ENCODE data around the gene SYNDIG1L. TPM values are rescaled to one million over a fixed set of nuclear protein-coding genes. Genes with fewer than 3 reads are reported as not detected.
"Not testable (repeated sequence)": the region's sequence is repeated elsewhere in the genome, so short reads cannot be mapped to it uniquely, and the experiment has no call there.

SYNDIG1L gene
- polyA plus RNA-seq, 3 donors, result 0.23 to 0.31 (median 0.30) TPM

DNA sequence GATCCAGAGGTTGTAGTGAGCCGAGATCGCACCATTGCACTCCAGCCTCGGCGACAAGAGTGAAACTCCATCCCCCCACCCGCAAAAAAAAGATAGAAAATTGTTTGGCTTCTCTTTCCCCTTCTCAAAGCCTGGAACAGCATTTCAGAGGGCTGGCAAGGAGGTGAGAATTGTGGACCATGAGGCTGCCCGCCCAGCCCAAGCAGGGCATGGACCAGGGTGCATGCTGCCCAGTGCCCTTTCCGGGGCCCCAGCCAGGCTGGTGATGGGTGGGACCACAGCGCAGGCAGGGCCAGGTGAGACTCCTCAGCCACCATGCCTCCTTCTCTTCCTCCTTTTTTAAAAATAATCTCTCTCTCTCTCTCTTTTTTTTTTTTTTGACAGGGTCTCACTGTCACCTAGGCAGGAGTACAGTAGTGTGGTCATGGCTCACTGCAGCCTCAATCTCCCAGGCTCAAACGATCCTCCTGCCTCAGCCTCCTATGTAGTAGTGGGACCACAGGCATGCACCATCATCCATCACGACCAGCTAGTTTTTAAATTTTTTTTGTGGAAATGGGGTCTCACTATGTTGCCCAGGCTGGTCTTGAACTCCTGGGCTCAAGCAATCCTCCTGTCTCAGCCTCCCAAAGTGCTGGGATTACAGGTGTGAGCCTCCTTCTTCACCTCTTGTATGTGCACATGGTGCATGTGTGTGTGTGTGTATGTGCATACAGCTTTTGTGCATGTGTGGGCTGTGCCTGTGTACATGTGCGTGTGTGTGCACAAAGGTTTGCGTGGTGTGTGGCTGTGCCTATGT, 22.2 kb downstream of the SYNDIG1L start:
- DNase-seq, result no peak

DNA sequence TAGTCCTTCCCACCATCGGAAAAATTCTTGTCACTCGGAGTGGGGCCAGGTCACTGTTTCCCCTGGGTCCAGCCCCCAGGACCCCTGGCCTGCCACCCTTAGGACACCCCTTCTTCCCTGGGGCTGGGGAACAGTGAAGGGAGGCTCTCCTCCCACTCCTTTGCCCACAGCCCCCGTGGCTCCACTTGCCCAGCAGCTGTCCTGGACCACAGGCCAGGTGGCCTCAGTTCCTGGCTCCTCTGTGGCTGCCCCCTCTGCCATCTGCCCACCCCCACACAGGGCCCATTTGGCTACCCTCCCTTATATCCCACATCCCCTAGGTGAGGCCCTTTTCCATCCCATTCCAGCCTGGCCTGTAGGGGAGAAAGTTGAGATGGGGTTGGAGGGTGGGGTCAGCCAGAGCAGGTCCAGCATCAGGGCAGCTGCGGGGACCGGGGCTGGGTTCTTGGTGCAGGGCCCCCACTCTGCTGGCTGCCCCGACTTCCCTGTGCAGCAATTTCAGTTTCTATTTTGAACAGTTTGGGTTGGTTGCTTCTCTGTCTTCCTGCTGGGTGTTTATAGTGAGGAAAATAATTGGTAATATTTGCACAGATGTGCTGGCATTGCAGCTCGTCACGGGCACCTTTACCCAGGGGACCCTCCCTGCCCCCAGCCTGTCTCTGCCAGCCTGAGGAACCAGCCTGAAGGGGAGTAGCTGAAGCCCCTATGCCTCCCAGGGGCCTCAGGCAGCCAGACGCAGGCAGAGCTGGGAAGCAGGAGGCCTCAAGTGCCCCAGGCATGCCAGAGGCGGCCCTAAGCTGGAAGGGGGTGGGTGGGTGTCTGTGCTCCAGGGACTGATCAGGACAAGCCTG, 23.4 kb downstream of the SYNDIG1L start:
- no peak for DNase-seq

DNA sequence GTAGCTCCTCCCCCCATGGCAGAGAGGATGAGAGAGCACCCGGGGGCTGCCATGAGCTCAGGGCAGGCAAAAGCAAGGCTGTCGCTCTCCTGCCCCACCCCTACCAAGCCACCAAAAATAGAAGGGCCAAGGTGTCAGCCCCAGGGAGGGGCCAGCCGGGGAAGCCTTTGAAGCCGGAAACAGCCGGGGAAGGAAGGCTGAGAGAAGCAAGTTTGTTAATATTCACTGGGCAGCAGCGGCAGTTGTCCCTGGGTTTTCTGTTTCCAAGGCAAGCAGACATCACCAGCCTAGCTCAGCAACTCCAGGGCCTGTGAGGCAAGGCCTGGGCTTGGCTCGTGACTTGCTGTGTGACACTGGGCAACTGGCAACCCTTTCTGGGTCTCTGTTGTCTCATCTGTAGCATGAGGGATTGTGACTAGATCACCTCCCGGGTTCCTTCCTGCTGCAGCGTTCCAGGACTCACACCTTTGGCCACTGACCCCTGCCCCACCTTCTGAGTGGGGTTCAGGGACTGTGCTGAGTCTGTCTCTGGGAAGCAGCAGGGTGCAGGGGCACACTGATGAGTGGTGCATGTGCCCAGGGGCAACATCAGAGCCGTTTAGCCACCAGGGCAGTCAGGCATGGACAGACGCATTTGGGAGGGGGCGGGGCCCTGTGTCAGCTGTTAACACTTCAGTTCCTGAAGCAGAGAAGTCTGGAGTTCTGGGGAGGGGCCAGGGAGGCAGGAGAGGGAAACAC, 24.3 kb downstream of the SYNDIG1L start:
- peak; percentile 49 for DNase-seq

DNA sequence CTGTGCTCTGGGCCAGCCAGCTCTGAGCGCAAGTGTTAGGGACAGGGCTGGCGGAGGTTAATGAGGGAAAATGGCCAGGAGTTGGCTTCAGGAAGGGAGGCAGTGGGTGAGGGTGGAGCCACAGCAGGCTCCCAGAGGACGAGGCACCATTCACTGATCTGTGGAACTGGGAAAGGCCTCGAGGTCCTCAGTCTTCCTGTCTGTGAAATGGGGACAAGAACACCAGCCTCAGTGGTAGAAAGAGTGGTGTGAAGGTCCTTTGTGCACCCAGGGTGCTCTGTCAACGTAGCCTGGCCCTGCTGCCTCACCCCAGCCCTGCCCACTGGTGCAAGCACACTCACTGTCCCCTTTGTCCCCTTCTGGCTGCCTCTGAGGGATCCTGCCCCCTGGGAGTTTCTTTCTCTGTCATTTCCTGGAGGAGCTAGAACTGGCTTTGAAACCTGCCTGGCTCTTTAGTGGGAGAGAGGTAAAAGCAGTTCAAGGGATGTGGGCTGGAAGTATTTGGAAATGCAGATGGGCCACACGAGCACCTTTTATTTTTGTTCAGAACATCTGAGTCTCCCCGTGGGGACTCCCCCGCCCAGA, 25.0 kb downstream of the SYNDIG1L start:
- DNase-seq, result no peak

DNA sequence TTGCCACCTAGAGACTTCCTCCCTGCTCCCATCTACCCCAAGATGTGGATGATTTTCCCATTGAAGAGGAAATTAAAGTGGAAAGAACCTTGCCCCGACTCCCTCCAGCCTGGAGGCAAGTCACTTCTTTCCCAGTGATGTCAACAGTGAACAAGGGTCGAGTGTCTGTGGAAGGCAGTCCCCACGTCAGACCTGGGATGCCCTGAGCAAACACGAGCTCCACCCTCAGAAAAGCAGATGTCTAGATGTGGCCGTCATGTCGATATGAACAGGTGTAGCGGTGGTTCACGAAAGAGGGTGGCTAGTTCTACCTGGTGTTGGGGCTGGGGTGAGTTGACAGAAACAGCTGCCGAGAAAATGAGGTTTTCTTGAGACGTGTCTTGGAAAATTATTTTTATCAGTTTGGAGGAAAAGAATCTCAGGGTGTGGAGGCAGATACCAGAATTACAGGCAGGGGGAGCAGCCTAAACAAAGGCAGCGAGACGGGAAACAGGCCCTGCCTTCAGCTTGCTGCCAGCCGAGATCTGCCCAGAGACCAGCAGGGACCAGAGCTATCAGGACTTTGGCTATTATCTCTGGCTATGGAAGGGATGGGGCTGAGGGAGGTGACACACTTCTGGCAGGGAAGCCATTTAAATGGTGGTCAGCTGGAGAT, 25.9 kb downstream of the SYNDIG1L start:
- no peak for DNase-seq

DNA sequence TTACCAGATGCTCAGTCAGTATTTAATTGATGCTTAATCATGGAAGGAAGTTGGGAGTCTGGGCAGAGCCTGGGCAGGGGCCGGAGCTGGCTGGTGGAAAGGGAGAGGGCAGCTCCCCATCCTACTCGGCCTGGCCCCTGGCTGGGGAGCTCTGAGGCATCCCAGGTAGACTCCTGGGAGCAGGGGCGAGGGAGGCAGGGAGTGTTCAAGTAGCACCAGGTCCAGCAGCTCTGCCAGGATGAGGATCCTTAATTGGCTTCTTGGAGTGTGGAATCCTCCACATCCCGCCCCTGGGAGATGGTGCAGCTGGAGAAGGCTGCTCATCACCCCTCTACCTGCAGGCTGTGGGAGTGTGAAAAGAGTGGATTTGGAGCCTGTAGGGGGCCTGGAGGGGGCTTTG, 30.9 kb downstream of the SYNDIG1L start:
- DNase-seq, result no peak

DNA sequence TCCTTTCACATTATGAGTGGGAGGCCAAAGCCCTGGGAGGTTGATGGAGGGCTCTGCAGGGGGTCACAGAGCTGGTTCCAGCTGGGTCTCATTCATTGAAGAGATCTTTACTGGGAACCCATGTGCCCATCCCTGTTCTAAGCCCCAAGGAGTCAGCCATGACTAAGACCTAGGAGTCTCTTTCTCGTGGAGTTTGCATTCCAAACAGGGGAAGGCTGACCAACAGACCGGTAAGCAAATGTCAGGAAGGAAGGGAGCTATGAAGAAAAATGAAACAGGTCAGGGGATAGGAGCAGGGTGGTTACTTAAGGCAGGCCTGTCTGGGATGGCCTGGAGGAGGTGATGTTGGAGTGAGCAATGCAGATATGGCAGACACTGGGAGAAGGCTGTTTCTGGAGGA, 31.5 kb downstream of the SYNDIG1L start:
- DNase-seq, result no peak

DNA sequence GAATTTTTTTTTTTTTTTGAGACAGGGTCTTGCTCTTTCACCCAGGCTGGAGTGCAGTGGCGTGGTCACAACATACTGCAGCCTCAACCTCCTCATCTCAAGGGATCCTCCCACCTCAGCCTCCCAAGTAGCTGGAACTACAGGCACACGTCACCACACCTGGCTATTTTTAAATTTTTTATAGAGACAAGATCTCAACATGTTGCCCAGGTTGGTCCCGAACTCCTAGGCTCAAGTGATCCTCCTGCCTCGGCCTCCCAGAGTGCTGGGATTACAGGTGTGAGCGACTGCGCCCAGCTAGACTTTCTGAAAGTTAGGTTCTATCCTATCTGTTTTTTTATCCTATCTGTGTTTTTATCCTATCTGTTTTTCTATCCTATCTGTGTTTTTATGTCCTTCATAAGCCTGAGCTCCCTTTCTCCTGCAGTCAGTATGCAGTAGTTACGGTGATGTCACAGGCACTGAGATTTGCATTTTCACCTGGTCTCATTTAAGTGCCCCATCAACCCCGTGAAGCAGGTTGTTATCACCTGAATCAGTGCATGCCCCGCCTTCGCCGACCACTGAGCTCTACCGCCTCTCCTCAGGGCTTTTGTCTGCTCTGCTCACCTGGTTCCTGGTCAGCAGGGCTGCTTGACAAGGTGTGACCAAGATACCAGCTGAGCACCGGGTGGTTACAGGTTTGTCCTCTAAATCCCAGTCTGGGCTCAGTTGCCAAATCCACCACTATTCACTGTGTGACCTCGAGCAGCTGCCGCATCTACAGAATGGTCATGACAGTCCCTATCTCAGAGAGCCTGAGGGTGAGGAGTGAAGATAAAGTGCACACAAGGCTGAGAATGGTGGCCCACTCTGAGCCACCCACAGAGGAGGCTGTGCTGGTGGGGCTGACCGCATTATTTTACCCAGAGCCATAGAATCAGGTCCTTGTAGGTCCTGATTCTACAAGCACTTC, 33.1 kb downstream of the SYNDIG1L start:
- DNase-seq, result no peak

DNA sequence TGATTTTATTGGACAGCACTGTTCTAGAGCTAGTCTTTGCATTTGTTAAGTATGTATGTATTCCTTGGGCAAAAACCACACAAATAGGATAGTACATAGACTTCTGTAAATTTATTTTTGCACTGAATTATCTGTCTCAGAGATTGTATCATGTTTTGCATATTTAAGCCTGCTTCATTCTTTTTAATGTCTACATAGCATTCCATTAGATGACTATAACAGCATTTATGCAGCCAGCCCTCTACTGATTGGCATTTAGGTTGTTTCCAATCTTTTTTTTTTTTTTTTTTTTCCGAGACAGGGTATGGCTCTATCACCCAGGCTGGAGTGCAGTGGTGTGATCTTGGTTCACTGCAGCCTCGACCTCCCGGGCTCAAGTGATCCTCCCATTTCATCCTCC, 34.5 kb downstream of the SYNDIG1L start:
- no peak for DNase-seq

DNA sequence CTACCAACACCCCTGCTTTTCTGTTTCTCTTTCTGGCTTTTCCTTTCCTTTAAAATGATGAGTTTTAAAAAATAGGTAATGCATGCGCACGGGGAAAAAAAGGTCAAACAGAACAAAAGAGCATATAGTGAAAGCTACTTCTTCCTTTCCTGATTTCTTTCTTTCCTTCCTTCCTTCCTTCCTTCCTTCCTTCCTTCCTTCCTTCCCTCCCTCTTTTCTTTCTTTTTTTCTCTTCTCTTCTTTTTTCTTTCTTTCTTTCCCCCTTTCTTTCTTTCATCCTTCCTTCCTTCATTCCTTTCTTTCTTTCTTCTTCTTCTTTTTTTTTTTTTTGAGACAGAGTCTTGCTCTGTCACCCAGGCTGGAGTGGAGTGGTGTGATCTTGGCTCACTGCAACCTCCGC, 35.5 kb downstream of the SYNDIG1L start:
- DNase-seq, result not testable (repeated sequence)

DNA sequence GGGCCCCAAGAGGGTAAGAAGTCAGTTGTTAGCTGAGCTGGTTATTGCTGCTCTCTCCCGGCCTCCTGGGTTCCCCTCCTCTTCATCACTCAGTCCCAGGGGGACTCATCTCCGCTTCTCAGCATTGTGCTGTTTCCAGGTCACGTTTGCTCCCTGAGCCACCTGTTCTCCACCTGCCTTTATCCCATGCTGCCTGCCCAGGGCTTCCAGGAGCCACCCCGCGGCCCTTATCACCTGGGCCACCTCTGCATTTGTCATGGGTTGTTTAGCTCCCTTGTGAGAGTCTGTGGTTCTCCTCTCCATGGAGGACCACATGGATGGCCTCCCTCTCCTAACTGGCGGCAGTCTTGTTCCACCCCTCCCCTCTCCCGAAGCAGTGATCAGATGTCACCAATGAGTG, 36.0 kb downstream of the SYNDIG1L start:
- no peak for DNase-seq

DNA sequence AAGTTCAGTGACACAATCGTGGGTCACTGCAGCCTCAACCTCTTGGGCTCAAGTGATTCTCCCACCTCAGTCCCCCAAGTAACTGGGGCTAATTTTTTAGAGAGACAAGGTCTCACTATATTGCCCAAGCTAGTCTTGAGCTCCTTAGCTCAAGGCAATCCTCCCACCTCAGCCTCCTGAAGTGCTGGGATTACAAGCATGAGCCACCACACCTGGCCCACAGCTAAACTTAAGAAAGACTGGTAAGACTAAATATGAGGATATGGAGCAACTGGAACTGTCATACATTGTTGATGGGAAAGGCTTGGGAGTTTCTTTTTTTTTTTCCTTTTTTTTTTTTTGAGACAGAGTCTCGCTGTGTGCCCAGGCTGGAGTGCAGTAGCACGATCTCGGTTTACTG, 43.8 kb downstream of the SYNDIG1L start:
- DNase-seq, result no peak

DNA sequence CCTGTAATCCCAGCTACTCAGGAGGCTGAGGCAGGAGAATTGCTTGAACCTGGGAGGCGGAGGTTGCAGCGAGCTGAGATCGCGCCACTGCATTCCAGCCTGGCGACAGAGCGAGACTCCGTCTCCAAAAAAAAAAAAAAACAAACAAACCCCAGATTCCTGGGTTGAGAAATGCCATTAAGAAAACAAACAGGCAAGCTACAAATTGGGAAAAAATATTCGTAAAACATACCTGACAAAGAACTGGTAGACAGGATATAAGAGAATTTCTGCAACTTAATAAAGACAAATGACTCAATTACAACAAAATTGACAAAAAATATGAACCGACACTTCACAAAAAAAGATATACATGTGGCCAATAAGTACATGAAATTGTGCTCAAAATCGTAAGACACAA, 44.4 kb downstream of the SYNDIG1L start:
- not testable (repeated sequence) for DNase-seq

DNA sequence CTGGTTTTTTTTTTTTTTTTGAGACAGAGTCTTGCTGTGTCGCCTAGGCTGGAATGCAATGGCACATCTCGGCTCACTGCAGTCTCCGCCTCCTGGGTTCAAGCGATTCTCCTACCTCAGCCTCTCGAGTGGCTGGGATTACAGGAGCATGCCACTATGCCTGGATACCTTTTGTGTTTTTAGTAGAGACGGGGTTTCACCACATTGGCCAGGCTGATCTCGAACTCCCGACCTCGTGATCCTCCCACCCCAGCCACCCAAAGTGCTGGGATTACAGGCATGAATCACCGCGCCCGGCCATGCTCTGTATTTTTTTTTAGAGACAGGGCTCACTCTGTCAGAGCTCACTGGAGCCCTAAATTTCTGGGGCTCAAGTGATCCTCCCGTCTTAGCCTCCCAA, 45.2 kb downstream of the SYNDIG1L start:
- DNase-seq, result no peak

DNA sequence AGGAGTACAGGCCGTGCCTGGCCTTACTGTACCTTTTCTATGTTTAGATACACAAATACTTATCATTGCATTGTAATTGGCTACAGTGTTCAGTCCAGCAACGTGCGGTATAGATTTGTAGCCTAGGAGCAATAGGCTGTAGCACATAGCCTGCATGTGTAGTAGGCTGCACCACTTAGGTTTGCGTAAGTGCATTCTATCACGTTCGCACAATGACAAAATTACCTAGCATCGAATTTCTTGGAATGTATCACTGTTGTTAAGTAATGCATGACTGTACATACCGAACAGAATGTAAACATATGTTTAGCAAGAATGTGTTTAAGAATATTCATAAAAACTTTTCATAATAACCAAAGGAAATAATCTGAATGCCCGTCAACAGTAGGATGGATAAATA, 45.8 kb downstream of the SYNDIG1L start:
- DNase-seq, result no peak

DNA sequence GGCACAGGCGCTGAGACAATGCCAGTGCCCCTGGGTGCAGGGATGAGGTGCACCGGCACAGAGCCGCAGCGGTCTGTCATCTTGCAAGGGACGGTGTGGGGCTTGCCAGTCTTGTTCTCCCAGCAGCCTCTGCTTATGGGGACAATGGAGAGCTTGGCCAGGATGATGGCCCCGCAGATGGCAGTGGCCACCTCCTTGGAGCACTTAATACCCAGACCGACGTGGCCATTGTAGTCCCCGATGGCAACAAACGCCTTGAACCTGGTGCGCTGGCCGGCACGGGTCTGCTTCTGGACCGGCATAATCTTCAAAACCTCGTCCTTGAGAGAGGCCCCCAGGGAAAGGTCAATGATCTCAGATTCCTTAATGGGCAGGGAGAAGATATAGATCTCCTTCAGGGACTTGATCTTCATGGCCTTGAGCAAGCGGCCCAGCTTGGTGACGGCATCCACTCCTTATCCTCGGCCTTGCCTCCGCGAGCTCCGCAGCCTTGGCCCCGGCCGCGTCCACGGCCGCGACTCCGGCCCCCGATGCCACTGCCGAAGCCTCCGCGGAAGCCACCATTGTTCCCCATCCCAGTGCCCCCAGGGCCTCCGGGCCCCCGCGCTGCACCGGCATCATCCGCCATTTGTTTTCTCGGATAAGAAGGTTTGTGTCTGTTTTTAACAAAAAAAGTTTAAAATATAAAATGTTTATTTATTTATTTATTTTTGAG, 47.9 kb downstream of the SYNDIG1L start:
- no peak for DNase-seq

DNA sequence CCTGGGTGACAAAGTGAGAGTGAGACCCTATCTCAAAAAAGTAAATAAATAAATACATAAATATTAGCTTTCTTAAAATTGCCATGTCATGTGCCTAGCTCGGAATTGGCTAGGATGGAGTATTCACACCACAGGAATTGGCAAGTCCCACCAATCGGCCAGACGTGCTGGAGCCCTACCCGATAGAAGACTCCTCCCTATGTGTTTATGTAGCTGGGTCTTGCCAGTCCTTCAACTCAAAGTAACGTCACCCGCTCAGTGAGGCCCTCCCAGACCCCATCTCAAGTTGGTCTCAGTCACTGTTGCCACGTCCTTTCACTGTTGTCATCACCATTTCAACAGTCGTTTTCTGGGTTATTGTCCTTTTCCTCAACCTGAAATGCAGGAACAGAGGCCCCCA, 57.6 kb downstream of the SYNDIG1L start:
- no peak for DNase-seq

DNA sequence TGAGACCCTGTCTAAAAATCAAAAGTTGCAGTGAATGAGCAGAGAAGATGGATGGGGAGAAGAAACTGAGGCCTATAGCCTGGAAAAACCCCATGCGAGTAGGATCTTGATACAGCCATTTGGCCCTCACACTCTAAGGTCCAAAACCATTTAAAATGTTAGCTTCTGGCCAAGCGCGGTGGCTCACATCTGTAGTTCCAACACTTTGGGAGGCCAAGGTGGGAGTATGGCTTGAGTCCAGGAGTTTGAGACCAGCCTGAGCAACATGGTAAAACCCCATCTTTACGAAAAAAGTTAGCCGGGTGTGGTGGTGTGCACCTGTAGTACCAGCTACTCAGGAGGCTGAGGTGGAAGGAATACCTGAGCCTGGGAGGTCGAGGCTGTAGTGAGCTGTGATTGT, 58.0 kb downstream of the SYNDIG1L start:
- no peak for DNase-seq

DNA sequence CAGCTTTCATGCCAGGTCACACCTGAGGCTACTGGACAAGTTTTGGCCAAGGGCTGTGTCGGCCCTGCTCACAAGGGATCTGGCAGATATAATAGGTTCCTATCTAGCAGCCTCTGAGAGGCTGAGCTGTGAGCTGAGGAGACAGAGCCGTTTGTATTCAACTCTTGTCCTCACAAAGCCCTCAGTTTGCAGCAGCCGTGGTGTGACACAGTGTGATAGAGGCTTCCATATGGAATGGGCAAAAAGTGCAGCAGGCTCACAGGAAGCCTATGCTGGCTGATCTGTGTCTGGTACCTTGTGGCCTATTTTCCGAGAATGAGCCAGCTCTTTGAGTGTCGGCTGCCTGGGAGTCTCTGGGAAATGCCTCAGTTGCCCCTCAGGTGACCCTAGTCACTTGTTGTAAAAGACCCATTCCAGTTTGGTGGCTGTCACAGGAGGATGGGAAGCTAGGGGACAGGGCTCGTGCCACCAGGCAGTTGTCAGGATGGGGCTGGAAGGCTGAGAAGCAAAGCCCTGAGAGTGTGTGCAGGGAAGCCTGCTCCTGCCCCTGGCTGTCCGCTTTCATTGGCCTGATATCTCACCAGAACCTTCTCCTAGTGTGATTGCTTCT, 61.6 kb downstream of the SYNDIG1L start:
- DNase-seq, result no peak

Data from renal pelvis (tissue), 4 donors.